B cell (primary cell): Measurements from ENCODE around the gene XXYLT1. TPM values are rescaled to one million over a fixed set of nuclear protein-coding genes. Genes with fewer than 3 reads are reported as not detected.

ENCODE experiments used
- ATAC-seq: fragments of 200-7000 bp; cut with Tn5 transposase; one replicate; pipeline ENCODE4 v1.10.0; 2021; ENCODE audit warnings: low read depth, mild to moderate bottlenecking, moderate number of reproducible peaks, moderate library complexity
- CTCF ChIA-PET: fragments of 350-600 bp; sonication (Branson Sonifier 250); formaldehyde crosslinking; loops from one replicate; lab custom pipeline; 2021; ENCODE audit warnings: antibody characterized with exemption, inconsistent platforms; lab: Charles Lee
- POLR2A ChIA-PET: fragments of 350-600 bp; sonication (Branson Sonifier 250); formaldehyde crosslinking; loops from one replicate; lab custom pipeline; 2021; ENCODE audit warnings: antibody characterized with exemption; lab: Charles Lee
- DNase-seq: peaks from one replicate; pipeline ENCODE4 v3.0.0; 2013
- H2AFZ ChIP-seq: 2 replicates; pipeline ENCODE4 v1.6.1; 2012; ENCODE audit warnings: mild to moderate bottlenecking, low read depth, low read length; ENCODE audit not compliant: insufficient read depth, poor library complexity, severe bottlenecking
- H3K27ac ChIP-seq, 2 donors: 1 replicate in 1 of 2; 2 replicates in 1 of 2; pipeline ENCODE4 v1.5.1; 2012 to 2013; ENCODE audit warnings: low read length in 2 of 2, mild to moderate bottlenecking in 2 of 2, moderate library complexity in 1 of 2
- H3K27me3 ChIP-seq, 4 experiments: fragments of 200-600 bp in 1 of 4; sonication (generic) in 1 of 4; replicated peaks in 1 of 4; 1 replicate in 2 of 4; 2 replicates in 2 of 4; pipeline versions ENCODE4 v1.6.1 to v1.7.0; 2013 to 2016; ENCODE audit warnings: low read length in 3 of 4, mild to moderate bottlenecking in 2 of 4, mixed read lengths in 1 of 4, moderate library complexity in 1 of 4; ENCODE audit not compliant: insufficient read depth in 4 of 4, control insufficient read depth in 3 of 4; ENCODE audit errors: control extremely low read depth in 1 of 4
- H3K36me3 ChIP-seq, 2 experiments: replicated peaks in 1 of 2; 1 replicate in 1 of 2; 2 replicates in 1 of 2; pipeline versions ENCODE4 v1.6.1 to v1.7.1; 2013; ENCODE audit warnings: low read length in 1 of 2; ENCODE audit not compliant: insufficient read depth in 2 of 2, control insufficient read depth in 1 of 2; ENCODE audit errors: control extremely low read depth in 1 of 2, extremely low read depth in 1 of 2
- H3K4me1 ChIP-seq, 2 donors: fragments of 200-600 bp in 1 of 2; sonication (generic) in 1 of 2; 1 replicate in 1 of 2; 2 replicates in 1 of 2; pipeline versions ENCODE4 v1.5.1 to v1.6.1; 2013 to 2017; ENCODE audit warnings: low read length in 2 of 2; ENCODE audit not compliant: control insufficient read depth in 2 of 2, insufficient read depth in 2 of 2
- H3K4me2 ChIP-seq: replicated peaks from 2 replicates; pipeline ENCODE3; 2012; ENCODE audit warnings: mild to moderate bottlenecking, low read depth, low read length; ENCODE audit not compliant: poor library complexity, severe bottlenecking
- H3K4me3 ChIP-seq, 5 experiments: fragments of 200-600 bp in 1 of 5; sonication (generic) in 1 of 5; 1 replicate in 3 of 5; 2 replicates in 2 of 5; pipeline versions ENCODE4 v1.5.1 to v1.7.0; 2011 to 2016; ENCODE audit warnings: low read length in 4 of 5, mild to moderate bottlenecking in 4 of 5, low read depth in 2 of 5, control low read depth in 1 of 5, moderate library complexity in 1 of 5; ENCODE audit not compliant: insufficient read depth in 1 of 5; ENCODE audit errors: control extremely low read depth in 1 of 5, extremely low read depth in 1 of 5
- H3K79me2 ChIP-seq: fragments of 200-600 bp; sonication (generic); one replicate; pipeline ENCODE4 v1.6.0; 2016; ENCODE audit warnings: low read length; ENCODE audit not compliant: control insufficient read depth, insufficient read depth
- H3K9ac ChIP-seq: fragments of 200-600 bp; sonication (generic); 2 replicates; pipeline ENCODE4 v1.6.1; 2017; ENCODE audit warnings: mild to moderate bottlenecking, low read length, moderate library complexity
- H3K9me3 ChIP-seq, 3 donors: one replicate each; pipeline versions ENCODE4 v1.6.1 to v1.7.1; 2013; ENCODE audit warnings: low read length in 2 of 3; ENCODE audit not compliant: control insufficient read depth in 2 of 3, insufficient read depth in 1 of 3; ENCODE audit errors: control extremely low read depth in 1 of 3
- H4K20me1 ChIP-seq: 2 replicates; pipeline ENCODE4 v1.6.0; 2012; ENCODE audit warnings: mild to moderate bottlenecking, low read length; ENCODE audit not compliant: insufficient read depth, control insufficient read depth, poor library complexity, severe bottlenecking
- H3K27ac Mint-ChIP-seq: one replicate; pipeline ENCODE4 v1.8.0; 2021; ENCODE audit warnings: mixed read lengths
- H3K27me3 Mint-ChIP-seq: one replicate; pipeline ENCODE4 v1.8.0; 2021; ENCODE audit warnings: mixed read lengths
- H3K4me1 Mint-ChIP-seq: one replicate; pipeline ENCODE4 v1.8.0; 2021; ENCODE audit warnings: mixed read lengths
- H3K4me3 Mint-ChIP-seq: one replicate; pipeline ENCODE4 v1.8.0; 2021; ENCODE audit warnings: mixed read lengths
- H3K9me3 Mint-ChIP-seq: one replicate; pipeline ENCODE4 v1.8.0; 2022; ENCODE audit warnings: mixed read lengths; ENCODE audit not compliant: insufficient read depth
- EZH2 ChIP-seq: IDR thresholded peaks from 2 replicates; pipeline ENCODE4 v1.6.1; 2012; ENCODE audit warnings: borderline replicate concordance, low read depth, mild to moderate bottlenecking, moderate library complexity, low read length; ENCODE audit not compliant: insufficient read depth, poor library complexity, severe bottlenecking
- WGBS: methylation state at CpG from one replicate; pipeline ENCODE4 v1.1.5; 2013; ENCODE audit warnings: missing lambda C conversion rate; ENCODE audit not compliant: insufficient coverage; 5-methylcytosine and 5-hydroxymethylcytosine counted together
- intact Hi-C: fragments of 100-400 bp; cut with micrococcal nuclease; formaldehyde crosslinking; loops from one replicate; pipeline ENCODE4 v1.10.0; 2022
- polyA plus RNA-seq: library from polyadenylated mRNA; depleted of rRNA; stranded (reverse); fragments of >200 nt; gene quantifications from 2 replicates; pipeline ENCODE4 v1.2.3, GENCODE V29; 2012
- total RNA-seq, 2 donors: library from RNA; stranded (reverse); fragments of 120-200 nt in 1 of 2; gene quantifications; 1 replicate in 1 of 2; 2 replicates in 1 of 2; pipeline versions ENCODE4 v1.2.3 to v1.2.4, GENCODE V29; 2013 to 2022
- TF ChIP-seq, protein P1 (sequence below): fragments of 200-600 bp; IDR thresholded peaks from one replicate; pipeline ENCODE4 v1.8.0; 2022; ENCODE audit warnings: antibody characterized with exemption, mild to moderate bottlenecking

Gene XXYLT1
- total and polyA plus RNA-seq, 2 donors (not counting 1 experiment from before 2014, with no cell fraction given) = 2.6 to 11.2 TPM

DNA sequence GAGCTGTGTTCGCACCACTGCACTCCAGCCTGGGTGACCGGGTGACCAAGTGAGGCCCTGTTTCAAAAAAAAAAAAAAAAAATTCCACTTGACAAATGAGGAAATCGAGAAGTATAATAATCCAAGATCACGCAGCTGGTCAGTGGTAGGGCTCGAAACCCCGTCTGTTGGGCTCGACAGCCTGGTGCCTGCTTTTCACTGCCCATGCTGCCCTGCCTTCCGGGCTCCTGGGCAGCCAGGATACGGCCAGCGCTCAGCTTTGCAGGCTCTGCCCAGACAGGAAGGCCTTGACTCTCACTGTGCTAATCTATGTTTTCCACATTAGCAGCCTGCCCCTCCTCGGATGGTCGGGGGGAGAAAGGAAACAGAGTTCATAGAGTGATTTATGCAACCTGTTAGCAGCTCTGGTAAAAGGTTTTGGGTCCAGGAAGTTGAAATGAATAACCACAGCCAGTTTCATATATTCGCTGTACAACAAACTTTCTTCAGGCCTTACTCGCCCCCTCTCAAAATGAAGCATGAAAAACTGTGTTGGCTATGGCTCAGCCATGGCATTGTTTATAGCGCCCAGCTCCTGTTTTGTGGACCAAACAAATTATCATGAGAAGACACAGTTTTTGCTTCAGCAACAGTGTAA is 108.8 kb downstream of the XXYLT1 start:
- ATAC-seq = peak; percentile 14

GRCh38 chr3:195160908-195161434 is 110.0 kb downstream of the XXYLT1 start:
- TF ChIP-seq, protein P1, sequence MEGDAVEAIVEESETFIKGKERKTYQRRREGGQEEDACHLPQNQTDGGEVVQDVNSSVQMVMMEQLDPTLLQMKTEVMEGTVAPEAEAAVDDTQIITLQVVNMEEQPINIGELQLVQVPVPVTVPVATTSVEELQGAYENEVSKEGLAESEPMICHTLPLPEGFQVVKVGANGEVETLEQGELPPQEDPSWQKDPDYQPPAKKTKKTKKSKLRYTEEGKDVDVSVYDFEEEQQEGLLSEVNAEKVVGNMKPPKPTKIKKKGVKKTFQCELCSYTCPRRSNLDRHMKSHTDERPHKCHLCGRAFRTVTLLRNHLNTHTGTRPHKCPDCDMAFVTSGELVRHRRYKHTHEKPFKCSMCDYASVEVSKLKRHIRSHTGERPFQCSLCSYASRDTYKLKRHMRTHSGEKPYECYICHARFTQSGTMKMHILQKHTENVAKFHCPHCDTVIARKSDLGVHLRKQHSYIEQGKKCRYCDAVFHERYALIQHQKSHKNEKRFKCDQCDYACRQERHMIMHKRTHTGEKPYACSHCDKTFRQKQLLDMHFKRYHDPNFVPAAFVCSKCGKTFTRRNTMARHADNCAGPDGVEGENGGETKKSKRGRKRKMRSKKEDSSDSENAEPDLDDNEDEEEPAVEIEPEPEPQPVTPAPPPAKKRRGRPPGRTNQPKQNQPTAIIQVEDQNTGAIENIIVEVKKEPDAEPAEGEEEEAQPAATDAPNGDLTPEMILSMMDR = no peak
- no peak for TF ChIP-seq EZH2
- Mint-ChIP-seq H3K4me1 (peaks cover 72% of the 10 kb centered on the region), H3K27me3 (no peaks in the 10 kb centered on the region), H3K9me3 (no peaks in the 10 kb centered on the region), H3K27ac (peak overlapping the region; percentile 83), H3K4me3 (peak overlapping the region; percentile 29)
- H4K20me1 ChIP-seq = no peaks in the 10 kb centered on the region
- H3K4me1 ChIP-seq = peaks cover 55 to 75% of the 10 kb centered on the region in 2 donors
- no peak overlapping the region for H3K27ac ChIP-seq
- no peaks in the 10 kb centered on the region for H3K27me3 ChIP-seq
- no peak overlapping the region for H2AFZ ChIP-seq
- intact Hi-C loops = no loop called here
- no peaks in the 10 kb centered on the region for H3K9me3 ChIP-seq
- no peak for ATAC-seq
- DNase-seq = peak; percentile 42
- no peak overlapping the region for H3K4me3 ChIP-seq
- ChIA-PET POLR2A (no interaction called here), CTCF (interaction anchor here (2.0 to 3.6 kb wide), 2 partner anchors 13 to 88 kb away, joined by 5 to 12 read pairs; no protein-coding TSS in a partner anchor)
- WGBS = 69% methylated on average over 7 of the region's 11 CpGs
- no peaks in the 10 kb centered on the region for H3K79me2 ChIP-seq
- H3K4me2 ChIP-seq = peak overlapping the region; percentile 26
- no peaks in the 10 kb centered on the region for H3K36me3 ChIP-seq
- no peak overlapping the region for H3K9ac ChIP-seq

More for the DNA sequence above, 108.8 kb downstream of the XXYLT1 start:
- intact Hi-C loops = loop anchor here (2.0 kb wide), 1 partner anchor 13 kb away; no protein-coding TSS in a partner anchor
- H4K20me1 ChIP-seq = no peaks in the 10 kb centered on the region
- no peaks in the 10 kb centered on the region for H3K36me3 ChIP-seq
- Mint-ChIP-seq H3K27me3 (no peaks in the 10 kb centered on the region), H3K4me3 (peak overlapping the region; percentile 61), H3K27ac (peak overlapping the region; percentile 86), H3K4me1 (peaks cover 61% of the 10 kb centered on the region), H3K9me3 (no peaks in the 10 kb centered on the region)
- peaks cover 43 to 64% of the 10 kb centered on the region in 2 donors for H3K4me1 ChIP-seq
- H3K79me2 ChIP-seq = no peaks in the 10 kb centered on the region
- no peaks in the 10 kb centered on the region for H3K9me3 ChIP-seq
- H2AFZ ChIP-seq = peak overlapping the region; percentile 62
- H3K27me3 ChIP-seq = no peaks in the 10 kb centered on the region
- TF ChIP-seq, protein P1 = no peak
- no peak for TF ChIP-seq EZH2
- no peak for DNase-seq
- WGBS = 33% methylated on average over 9 of the region's 15 CpGs
- H3K9ac ChIP-seq = no peak overlapping the region
- ChIA-PET CTCF (interaction anchor here (0.6 to 1.2 kb wide), 4 partner anchors 24 to 480 kb away, joined by 3 to 5 read pairs (median 3); no protein-coding TSS in a partner anchor), POLR2A (no interaction called here)
- peak overlapping the region; percentile 50 for H3K4me2 ChIP-seq
- H3K4me3 ChIP-seq = no peak overlapping the region
- H3K27ac ChIP-seq = peak overlapping the region; percentile 14 to 21
